MM.1S (cell line): ENCODE results near the gene DPP6.

ENCODE experiments used
- DNase-seq: peaks from one replicate; pipeline ENCODE4 v3.0.0-alpha.2; 2015
- H2AFZ ChIP-seq: fragments of 300-600 bp; sonication (generic); 2 replicates; pipeline ENCODE4 v1.6.0; 2016; ENCODE audit warnings: antibody characterized with exemption, low read length
- H3F3A ChIP-seq: fragments of 300-600 bp; sonication (generic); 2 replicates; pipeline ENCODE4 v1.6.1; 2016; ENCODE audit warnings: mild to moderate bottlenecking, antibody characterized with exemption, low read length, moderate library complexity, mixed read lengths; ENCODE audit not compliant: insufficient read depth
- H3K27ac ChIP-seq: fragments of 300-600 bp; sonication (generic); 2 replicates; pipeline ENCODE4 v1.5.1; 2016; ENCODE audit warnings: mild to moderate bottlenecking, low read length
- H3K27me3 ChIP-seq: fragments of 300-600 bp; sonication (generic); replicated peaks from 2 replicates; pipeline ENCODE4 v1.6.0; 2016; ENCODE audit warnings: low read length; ENCODE audit not compliant: insufficient read depth
- H3K36me3 ChIP-seq: fragments of 300-600 bp; sonication (generic); replicated peaks from 2 replicates; pipeline ENCODE4 v1.6.1; 2016; ENCODE audit warnings: mild to moderate bottlenecking, low read length, mixed read lengths; ENCODE audit not compliant: insufficient read depth
- H3K4me1 ChIP-seq: fragments of 300-600 bp; sonication (generic); 2 replicates; pipeline ENCODE4 v1.6.1; 2016; ENCODE audit warnings: low read length, mixed read lengths
- H3K4me2 ChIP-seq: fragments of 300-600 bp; sonication (generic); 2 replicates; pipeline ENCODE4 v1.6.0; 2016; ENCODE audit warnings: low read depth, low read length
- H3K4me3 ChIP-seq: fragments of 300-600 bp; sonication (generic); 2 replicates; pipeline ENCODE4 v1.5.1; 2016; ENCODE audit warnings: low read length, mixed read lengths
- H3K79me2 ChIP-seq: fragments of 300-600 bp; sonication (generic); 2 replicates; pipeline ENCODE4 v1.6.1; 2016; ENCODE audit warnings: mixed run types, low read length, mixed read lengths
- H3K9ac ChIP-seq: fragments of 300-600 bp; sonication (generic); 2 replicates; pipeline ENCODE4 v1.6.1; 2016; ENCODE audit warnings: low read length, mixed read lengths
- H3K9me2 ChIP-seq: fragments of 300-600 bp; sonication (generic); replicated peaks from 2 replicates; pipeline ENCODE4 v1.6.1; 2016; ENCODE audit warnings: mild to moderate bottlenecking, low read length, mixed read lengths; ENCODE audit not compliant: insufficient read depth
- H3K9me3 ChIP-seq: fragments of 300-600 bp; sonication (generic); replicated peaks from 2 replicates; pipeline ENCODE4 v1.6.1; 2016; ENCODE audit warnings: mild to moderate bottlenecking, low read length, mixed read lengths; ENCODE audit not compliant: insufficient read depth
- H4K20me1 ChIP-seq: fragments of 300-600 bp; sonication (generic); 2 replicates; pipeline ENCODE4 v1.6.1; 2016; ENCODE audit warnings: mild to moderate bottlenecking, low read length, moderate library complexity, mixed read lengths; ENCODE audit not compliant: insufficient read depth
- CTCF ChIP-seq: fragments of 300-600 bp; sonication (generic); IDR thresholded peaks from 2 replicates; pipeline ENCODE4 v1.5.1; 2016; ENCODE audit warnings: antibody characterized with exemption, low read length, mixed read lengths
- EZH2 ChIP-seq: fragments of 300-600 bp; sonication (generic); optimal IDR thresholded peaks from 2 replicates; pipeline ENCODE3; 2017; ENCODE audit warnings: low read depth, mild to moderate bottlenecking, antibody characterized with exemption, low read length, mixed read lengths
- EZH2phosphoT487 ChIP-seq: fragments of 300-600 bp; sonication (generic); IDR thresholded peaks from 2 replicates; pipeline ENCODE4 v1.6.1; 2018; ENCODE audit warnings: antibody characterized with exemption, low read length

DPP6 gene

GRCh38 chr7:154767821-154768415 lies 715.7 kb downstream of the DPP6 start:
- Histone ChIP-seq H3K4me1 (no peaks in the 10 kb centered on the region), H3K9ac (no peak overlapping the region), H3K27me3 (0 out of 2 replicates have a peak, but pooled peaks cover 5% of the 10 kb centered on the region), H3F3A (no peaks in the 10 kb centered on the region), H3K4me3 (no peak overlapping the region), H2AFZ (no peak overlapping the region), H3K36me3 (no peaks in the 10 kb centered on the region), H4K20me1 (no peaks in the 10 kb centered on the region), H3K9me2 (no peaks in the 10 kb centered on the region), H3K4me2 (no peak overlapping the region), H3K27ac (no peak overlapping the region), H3K79me2 (no peaks in the 10 kb centered on the region), H3K9me3 (no peaks in the 10 kb centered on the region)
- TF ChIP-seq CTCF = no peak
- TF ChIP-seq EZH2phosphoT487 = no peak
- no peak for TF ChIP-seq EZH2
- DNase-seq = no peak

GRCh38 chr7:154769001-154769400 lies 716.8 kb downstream of the DPP6 start:
- H3K9me3 ChIP-seq = no peaks in the 10 kb centered on the region
- H3F3A ChIP-seq = no peaks in the 10 kb centered on the region
- H3K4me3 ChIP-seq = no peak overlapping the region
- H3K36me3 ChIP-seq = no peaks in the 10 kb centered on the region
- no peaks in the 10 kb centered on the region for H3K4me1 ChIP-seq
- H2AFZ ChIP-seq = no peak overlapping the region
- no peaks in the 10 kb centered on the region for H3K9me2 ChIP-seq
- H3K4me2 ChIP-seq = no peak overlapping the region
- no peak overlapping the region for H3K9ac ChIP-seq
- 0 out of 2 replicates have a peak, but pooled peaks cover 5% of the 10 kb centered on the region for H3K27me3 ChIP-seq
- no peak for DNase-seq
- H4K20me1 ChIP-seq = no peaks in the 10 kb centered on the region
- no peak overlapping the region for H3K27ac ChIP-seq
- H3K79me2 ChIP-seq = no peaks in the 10 kb centered on the region
- no peak for TF ChIP-seq EZH2phosphoT487
- TF ChIP-seq CTCF = no peak
- TF ChIP-seq EZH2 = no peak

GRCh38 chr7:154769527-154769926 lies 717.3 kb downstream of the DPP6 start:
- H2AFZ ChIP-seq = no peak overlapping the region

More at GRCh38 chr7:154769527-154769926, 717.3 kb downstream of the DPP6 start:
- TF ChIP-seq CTCF = no peak
- TF ChIP-seq EZH2 = no peak
- TF ChIP-seq EZH2phosphoT487 = no peak
- H3K4me2 ChIP-seq = no peak overlapping the region
- H3K4me1 ChIP-seq = no peaks in the 10 kb centered on the region
- H3K9me2 ChIP-seq = no peaks in the 10 kb centered on the region
- H3K4me3 ChIP-seq = no peak overlapping the region
- no peak overlapping the region for H3K27ac ChIP-seq
- H3K9me3 ChIP-seq = no peaks in the 10 kb centered on the region
- no peak overlapping the region for H3K9ac ChIP-seq
- H4K20me1 ChIP-seq = no peaks in the 10 kb centered on the region
- H3K27me3 ChIP-seq = 0 out of 2 replicates have a peak, but pooled peaks cover 5% of the 10 kb centered on the region
- DNase-seq = no peak
- no peaks in the 10 kb centered on the region for H3K36me3 ChIP-seq
- no peaks in the 10 kb centered on the region for H3F3A ChIP-seq
- H3K79me2 ChIP-seq = no peaks in the 10 kb centered on the region
